ENCODE results near the gene NFKBIL1. TPM values are rescaled to one million over a fixed set of nuclear protein-coding genes. Genes with fewer than 3 reads are reported as not detected.

The NFKBIL1 gene
- total and polyA plus RNA-seq, 9 of the 15 experiments (the other 6 are each of a cell fraction or from before 2014, with no cell fraction given) = 0.49 to 33.1 (median 7.6) TPM

GRCh38 chr6:31547727-31548543, 527 bp downstream of the NFKBIL1 start (continued):
- TF ChIP-seq E2F1 (CRISPR knock-in tag; IDR thresholded peaks at IDR 0.05) (no peak), PCBP2 (IDR thresholded peaks at IDR 0.05; ENCODE audit: low read depth, low read length, poor library complexity, severe bottlenecking) (no peak), TCF15 (CRISPR knock-in tag; IDR thresholded peaks at IDR 0.05) (0 out of 2 replicates have a peak, but pooled peaks have one; percentile 17), RBM39 (optimal IDR thresholded peaks at IDR 0.05; ENCODE audit: low read depth, low read length) (no peak), POLR2G (IDR thresholded peaks at IDR 0.05; ENCODE audit: low read depth, low read length) (peak; percentile 77), PRPF4 (IDR thresholded peaks at IDR 0.05; ENCODE audit: insufficient read depth, low read depth, low read length, poor library complexity, severe bottlenecking) (no peak), CTCFL (IDR thresholded peaks at IDR 0.05; ENCODE audit: borderline replicate concordance, insufficient read depth, low read depth, low read length, poor library complexity, severe bottlenecking) (peak; percentile 11), IRF9 (tag; IDR thresholded peaks at IDR 0.05) (no peak), ATF1 (CRISPR knock-in tag; IDR thresholded peaks at IDR 0.05) (no peak), ATF1 (tag; IDR thresholded peaks at IDR 0.05) (peak; percentile 68; the same call in 1 of the 2 replicates), ZBTB49 (CRISPR knock-in tag; IDR thresholded peaks at IDR 0.05; ENCODE audit: borderline replicate concordance) (no peak), GABPA (tag; conservative IDR thresholded peaks at IDR 0.05; ENCODE audit: low read depth) (peak; percentile 85; the same call in 1 of the 2 replicates), ZNF311 (CRISPR knock-in tag; IDR thresholded peaks at IDR 0.05) (no peak), ZNF24 (IDR thresholded peaks at IDR 0.05) (no peak), SMAD3 (CRISPR knock-in tag; conservative IDR thresholded peaks at IDR 0.05) (no peak), NFE2L1 (tag; IDR thresholded peaks at IDR 0.05; ENCODE audit: borderline replicate concordance, low read depth) (no peak), E2F5 (CRISPR knock-in tag; IDR thresholded peaks at IDR 0.05) (peak; percentile 45; the same call in 1 of the 2 replicates), HDGF (IDR thresholded peaks at IDR 0.05) (0 out of 2 replicates have a peak, but pooled peaks have one; percentile 77)
